GM12878 (cell line): ENCODE measurements around the gene SHANK3. TPM values are rescaled to one million over a fixed set of nuclear protein-coding genes. Genes with fewer than 3 reads are reported as not detected.

ENCODE experiments used
- ATAC-seq: fragments of 200-7000 bp; cut with Tn5 transposase; 3 replicates; pipeline ENCODE4 v1.9.1; 2020; ENCODE audit warnings: mild to moderate bottlenecking, moderate library complexity
- BruUV-seq: library from RNA; stranded (reverse); fragments of 400-500 nt; replicated peaks from 2 replicates; lab custom pipeline; 2021; lab: Mats Ljungman, UMichigan
- CTCF ChIA-PET: fragments of 300-600 bp; sonication (Branson Sonifier 250); formaldehyde crosslinking; extraction: SDS; loops from one replicate; lab custom pipeline; 2021; ENCODE audit warnings: inconsistent platforms; lab: Yijun Ruan, JAX
- POLR2A ChIA-PET: fragments of 350-600 bp; formaldehyde crosslinking; extraction: SDS; loops from one replicate; lab custom pipeline; 2021; ENCODE audit warnings: inconsistent platforms; lab: Charles Lee
- RAD21 ChIA-PET: fragments of 300-600 bp; sonication (Branson Sonifier 250); formaldehyde crosslinking; loops from one replicate; lab custom pipeline; 2023; ENCODE audit warnings: antibody characterized with exemption; ENCODE audit not compliant: unreplicated experiment; lab: Charles Lee
- SMC1A ChIA-PET: fragments of 300-600 bp; sonication (Branson Sonifier 250); formaldehyde crosslinking; loops from one replicate; lab custom pipeline; 2023; ENCODE audit not compliant: unreplicated experiment, uncharacterized antibody; lab: Charles Lee
- DNase-seq: peaks from one replicate; pipeline ENCODE4 v3.0.0-alpha.2; 2011; ENCODE audit warnings: low read depth, low spot score
- FAIRE-seq: peaks from 3 replicates; lab custom pipeline; 2011; peaks lifted over from hg19 to GRCh38; lab: Jason Lieb, UNC
- H2AFZ ChIP-seq: 2 replicates; pipeline ENCODE4 v1.6.0; 2011; ENCODE audit warnings: low read depth, low read length, control low read depth; ENCODE audit not compliant: control insufficient read depth
- H3K27ac ChIP-seq: 2 replicates; pipeline ENCODE4 v1.5.1; 2011; ENCODE audit warnings: control low read depth; ENCODE audit not compliant: control insufficient read depth, insufficient read depth
- H3K27me3 ChIP-seq, 2 experiments: replicated peaks in 1 of 2; 2 replicates each; pipeline versions ENCODE4 v1.6.0 to v1.6.1; 2011; ENCODE audit warnings: low read length in 1 of 2; ENCODE audit not compliant: control insufficient read depth in 2 of 2, insufficient read depth in 2 of 2
- H3K36me3 ChIP-seq, 2 experiments: 2 replicates each; pipeline ENCODE4 v1.5.1; 2011; ENCODE audit warnings: low read length in 1 of 2; ENCODE audit not compliant: control insufficient read depth in 2 of 2, insufficient read depth in 2 of 2
- H3K4me1 ChIP-seq: 2 replicates; pipeline ENCODE4 v1.6.1; 2011; ENCODE audit warnings: mild to moderate bottlenecking, low read length, moderate library complexity, mixed read lengths; ENCODE audit not compliant: control insufficient read depth, insufficient read depth
- H3K4me2 ChIP-seq: 2 replicates; pipeline ENCODE4 v1.6.0; 2011; ENCODE audit warnings: control low read depth; ENCODE audit not compliant: control insufficient read depth, insufficient read depth
- H3K4me3 ChIP-seq: fragments of 200-600 bp; sonication (generic); 2 replicates; pipeline ENCODE4 v1.5.1; 2016
- H3K79me2 ChIP-seq: 2 replicates; pipeline ENCODE4 v1.6.0; 2011; ENCODE audit warnings: low read length; ENCODE audit not compliant: control insufficient read depth, insufficient read depth
- H3K9ac ChIP-seq: 2 replicates; pipeline ENCODE4 v1.8.0; 2011; ENCODE audit warnings: low read length, control low read depth, mixed read lengths; ENCODE audit not compliant: control insufficient read depth, insufficient read depth
- H3K9me3 ChIP-seq: replicated peaks from 3 replicates; pipeline ENCODE4 v1.5.1; 2011; ENCODE audit warnings: mild to moderate bottlenecking, low read length; ENCODE audit not compliant: control insufficient read depth, insufficient read depth
- H4K20me1 ChIP-seq: 2 replicates; pipeline ENCODE4 v1.6.0; 2011; ENCODE audit not compliant: control insufficient read depth, insufficient read depth
- BCL11A ChIP-seq: IDR thresholded peaks from 2 replicates; pipeline ENCODE4 v1.6.1; 2011; ENCODE audit warnings: low read depth, low read length
- BHLHE40 ChIP-seq, 2 experiments: fragments of 450-650 bp in 1 of 2; IDR thresholded peaks; 2 replicates each; pipeline ENCODE4 v1.6.1; 2011 to 2017; ENCODE audit warnings: low read depth in 2 of 2, borderline replicate concordance in 1 of 2, improper control_type of control experiment in 1 of 2, low read length in 1 of 2, mild to moderate bottlenecking in 1 of 2
- FOXM1 ChIP-seq: IDR thresholded peaks from 2 replicates; pipeline ENCODE4 v1.6.1; 2012; ENCODE audit warnings: low read depth, mild to moderate bottlenecking, inconsistent platforms, low read length, moderate library complexity
- JUND ChIP-seq: IDR thresholded peaks from 2 replicates; pipeline ENCODE4 v1.6.1; 2012; ENCODE audit warnings: low read depth, mild to moderate bottlenecking, low read length, improper control_type of control experiment, moderate library complexity
- KAT2A ChIP-seq: conservative IDR thresholded peaks from 2 replicates; pipeline ENCODE4 v1.6.1; 2011; ENCODE audit warnings: low read depth, low read length; ENCODE audit not compliant: control insufficient read depth
- MYC ChIP-seq: IDR thresholded peaks from 2 replicates; pipeline ENCODE4 v1.6.1; 2011; ENCODE audit warnings: mild to moderate bottlenecking, low read length, moderate library complexity, inconsistent platforms; ENCODE audit not compliant: insufficient read depth, insufficient replicate concordance, insufficient read length, severe bottlenecking
- NRF1 ChIP-seq: conservative IDR thresholded peaks from 2 replicates; pipeline ENCODE4 v1.6.1; 2011; ENCODE audit warnings: mild to moderate bottlenecking, low read depth, low read length, improper control_type of control experiment
- SMAD1 ChIP-seq: fragments of 450-650 bp; IDR thresholded peaks from 2 replicates; pipeline ENCODE4 v1.6.1; 2018; ENCODE audit warnings: mild to moderate bottlenecking, low read depth; ENCODE audit not compliant: partially characterized antibody
- STAT1 ChIP-seq: fragments of 450-650 bp; conservative IDR thresholded peaks from 2 replicates; pipeline ENCODE4 v1.6.1; 2014; ENCODE audit warnings: antibody characterized with exemption, mild to moderate bottlenecking
- TCF7 ChIP-seq: IDR thresholded peaks from 2 replicates; pipeline ENCODE4 v1.6.1; 2014; ENCODE audit warnings: antibody characterized with exemption, borderline replicate concordance
- ZNF207 ChIP-seq: fragments of 450-650 bp; IDR thresholded peaks from 2 replicates; pipeline ENCODE4 v1.6.1; 2014; ENCODE audit warnings: antibody characterized with exemption, mild to moderate bottlenecking, borderline replicate concordance
- ZSCAN29 ChIP-seq: fragments of 450-650 bp; IDR thresholded peaks from 2 replicates; pipeline ENCODE4 v1.6.1; 2017; ENCODE audit warnings: mild to moderate bottlenecking, moderate library complexity
- WGBS: methylation state at CpG from one replicate; pipeline ENCODE4 v1.1.6; 2016; ENCODE audit warnings: low lambda C conversion rate; ENCODE audit not compliant: insufficient replicate concordance, insufficient coverage; ENCODE audit errors: missing lambda C conversion rate; 5-methylcytosine and 5-hydroxymethylcytosine counted together
- in situ Hi-C: fragments of 300-500 bp; cut with MboI; formaldehyde crosslinking; loops from 9 replicates; pipeline ENCODE4 v1.14.3; 2018; ENCODE audit warnings: mixed read lengths
- intact Hi-C: fragments of 100-400 bp; cut with micrococcal nuclease; formaldehyde crosslinking; loops from one replicate; pipeline ENCODE4 v1.14.2; 2022; ENCODE audit not compliant: unreplicated experiment
- polyA plus RNA-seq, 11 experiments: library from polyadenylated mRNA; depleted of rRNA in 4 of 11; unstranded in 6 of 11; stranded (reverse) in 5 of 11; fragments of >200 nt; fragmentation: Nextera tagmentation in 4 of 11; fragmentation: Illumina TruSeq in 1 of 11; extraction: Ambion mirVana in 4 of 11; extraction: Trizol in 1 of 11; gene quantifications; 1 replicate in 1 of 11; 2 replicates in 10 of 11; pipeline versions ENCODE4 v1.2.1 to v1.2.3, GENCODE V29; 2011 to 2016; ENCODE audit warnings: inconsistent platforms in 2 of 11, missing spikeins in 2 of 11, low read depth in 1 of 11
- total RNA-seq, 4 experiments: library from RNA; depleted of rRNA in 3 of 4; stranded (reverse); fragments of >200 nt in 3 of 4; fragmentation: Illumina TruSeq in 1 of 4; extraction: Trizol in 1 of 4; gene quantifications; 2 replicates each; pipeline versions ENCODE4 v1.2.1 to v1.2.3, GENCODE V29; 2013 to 2021
- TF ChIP-seq, protein P1 (sequence below): IDR thresholded peaks from 2 replicates; pipeline ENCODE4 v1.6.1; 2012; ENCODE audit warnings: low read depth, low read length, improper control_type of control experiment
- TF ChIP-seq, protein P2 (sequence below): fragments of 450-650 bp; IDR thresholded peaks from 2 replicates; pipeline ENCODE4 v1.6.1; 2016; ENCODE audit warnings: mild to moderate bottlenecking
- TF ChIP-seq, protein P3 (sequence below): fragments of 450-650 bp; IDR thresholded peaks from 2 replicates; pipeline ENCODE4 v1.6.1; 2017; ENCODE audit warnings: borderline replicate concordance

SHANK3 gene
- total and polyA plus RNA-seq, 10 of the 15 experiments (the other 5 are each of a cell fraction or from before 2014, with no cell fraction given), result under 0.01 to 0.10 (median 0.05) TPM; not detected in 6

DNA sequence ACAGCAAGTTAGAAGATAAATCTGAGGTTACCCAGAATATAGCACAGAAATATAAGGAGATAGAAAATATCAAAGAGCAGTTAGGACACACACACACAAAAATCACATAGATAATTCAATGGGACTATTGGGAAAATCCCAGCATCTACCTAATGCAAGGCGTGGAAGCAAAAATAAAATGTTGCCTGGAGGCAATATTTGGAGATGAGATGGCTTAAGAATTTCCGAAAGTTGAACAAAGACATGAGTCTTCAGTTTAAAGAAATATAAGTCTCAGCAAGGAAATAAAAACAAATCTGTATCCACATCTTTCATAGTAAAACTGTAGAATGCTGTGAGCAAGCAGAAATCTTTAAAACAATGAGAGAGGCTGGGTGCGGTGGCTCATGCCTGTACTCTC lies 35.9 kb downstream of the SHANK3 start:
- 72% methylated on average over 3 of the region's 3 CpGs for WGBS
- ChIA-PET SMC1A (no interaction called here), POLR2A (interaction anchor here (0.6 kb wide), 1 partner anchor 487 kb away, joined by 4 read pairs; no protein-coding TSS in a partner anchor), CTCF (interaction anchor here (1.6 kb wide), 1 partner anchor 17 kb away, joined by 5 read pairs; no protein-coding TSS in a partner anchor), RAD21 (no interaction called here)
- ATAC-seq, result no peak
- no peak overlapping the region for H3K9ac ChIP-seq
- H3K4me3 ChIP-seq, result no peak overlapping the region
- no peak overlapping the region for H3K27ac ChIP-seq
- DNase-seq, result no peak
- intact Hi-C loops, result no loop called here
- TF ChIP-seq TCF7, result no peak
- TF ChIP-seq, protein P1, sequence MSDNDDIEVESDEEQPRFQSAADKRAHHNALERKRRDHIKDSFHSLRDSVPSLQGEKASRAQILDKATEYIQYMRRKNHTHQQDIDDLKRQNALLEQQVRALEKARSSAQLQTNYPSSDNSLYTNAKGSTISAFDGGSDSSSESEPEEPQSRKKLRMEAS, result no peak
- no peak for TF ChIP-seq ZSCAN29
- TF ChIP-seq KAT2A, result no peak
- no peak for TF ChIP-seq STAT1
- no peak for TF ChIP-seq BCL11A
- no peak for TF ChIP-seq SMAD1
- no peak for TF ChIP-seq BHLHE40 (IDR thresholded peaks at IDR 0.05; ENCODE audit: borderline replicate concordance in 1 of 2, low read depth in 2 of 2, low read length in 1 of 2)
- TF ChIP-seq FOXM1, result no peak
- TF ChIP-seq, protein P2, sequence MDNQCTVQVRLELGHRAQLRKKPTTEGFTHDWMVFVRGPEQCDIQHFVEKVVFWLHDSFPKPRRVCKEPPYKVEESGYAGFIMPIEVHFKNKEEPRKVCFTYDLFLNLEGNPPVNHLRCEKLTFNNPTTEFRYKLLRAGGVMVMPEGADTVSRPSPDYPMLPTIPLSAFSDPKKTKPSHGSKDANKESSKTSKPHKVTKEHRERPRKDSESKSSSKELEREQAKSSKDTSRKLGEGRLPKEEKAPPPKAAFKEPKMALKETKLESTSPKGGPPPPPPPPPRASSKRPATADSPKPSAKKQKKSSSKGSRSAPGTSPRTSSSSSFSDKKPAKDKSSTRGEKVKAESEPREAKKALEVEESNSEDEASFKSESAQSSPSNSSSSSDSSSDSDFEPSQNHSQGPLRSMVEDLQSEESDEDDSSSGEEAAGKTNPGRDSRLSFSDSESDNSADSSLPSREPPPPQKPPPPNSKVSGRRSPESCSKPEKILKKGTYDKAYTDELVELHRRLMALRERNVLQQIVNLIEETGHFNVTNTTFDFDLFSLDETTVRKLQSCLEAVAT, result no peak
- TF ChIP-seq ZNF207, result no peak
- TF ChIP-seq, protein P3, sequence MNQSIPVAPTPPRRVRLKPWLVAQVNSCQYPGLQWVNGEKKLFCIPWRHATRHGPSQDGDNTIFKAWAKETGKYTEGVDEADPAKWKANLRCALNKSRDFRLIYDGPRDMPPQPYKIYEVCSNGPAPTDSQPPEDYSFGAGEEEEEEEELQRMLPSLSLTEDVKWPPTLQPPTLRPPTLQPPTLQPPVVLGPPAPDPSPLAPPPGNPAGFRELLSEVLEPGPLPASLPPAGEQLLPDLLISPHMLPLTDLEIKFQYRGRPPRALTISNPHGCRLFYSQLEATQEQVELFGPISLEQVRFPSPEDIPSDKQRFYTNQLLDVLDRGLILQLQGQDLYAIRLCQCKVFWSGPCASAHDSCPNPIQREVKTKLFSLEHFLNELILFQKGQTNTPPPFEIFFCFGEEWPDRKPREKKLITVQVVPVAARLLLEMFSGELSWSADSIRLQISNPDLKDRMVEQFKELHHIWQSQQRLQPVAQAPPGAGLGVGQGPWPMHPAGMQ, result no peak
- TF ChIP-seq NRF1, result no peak
- TF ChIP-seq MYC, result no peak
- TF ChIP-seq JUND, result no peak
- H4K20me1 ChIP-seq, result no peaks in the 10 kb centered on the region
- no TSS peak for BruUV-seq
- no peak overlapping the region for H3K4me2 ChIP-seq
- in situ Hi-C loops, result no loop called here
- H3K9me3 ChIP-seq, result no peaks in the 10 kb centered on the region
- no peaks in the 10 kb centered on the region; a peak in 1 of 4 replicates for H3K27me3 ChIP-seq
- H3K36me3 ChIP-seq, result no peaks in the 10 kb centered on the region
- no peaks in the 10 kb centered on the region for H3K4me1 ChIP-seq
- no peaks in the 10 kb centered on the region for H3K79me2 ChIP-seq
- H2AFZ ChIP-seq, result no peak overlapping the region
- FAIRE-seq, result no peak
